GM18508 (cell line): ENCODE results near the gene EIF4G3.

Source experiments
- ATAC-seq: cut with Tn5 transposase; IDR thresholded peaks from one replicate; pipeline ENCODE4 v1.9.1; 2021; ENCODE audit warnings: moderate number of reproducible peaks; ENCODE audit not compliant: insufficient read depth, unreplicated experiment

Gene EIF4G3

GRCh38 chr1:20787840-20788795 is 388.6 kb downstream of the EIF4G3 start:
- no peak for ATAC-seq

GRCh38 chr1:20787029-20787839 is 389.5 kb downstream of the EIF4G3 start, which contains the start of gene HP1BP3:
Gene HP1BP3 (minus strand): TSS chr1:20787307. CDS start chr1:20780440, 6,867 bp downstream.
- ATAC-seq = peak; percentile 16

- ATAC-seq = peak; percentile 43
Measured at GRCh38 chr1:20786253-20787028, 390.3 kb downstream of the EIF4G3 start.

- no peak for ATAC-seq
Measured at GRCh38 chr1:20785907-20786252, 390.8 kb downstream of the EIF4G3 start.

GRCh38 chr1:20775700-20776099 is 401.0 kb downstream of the EIF4G3 start:
- no peak for ATAC-seq

GRCh38 chr1:20771780-20772179 is 404.9 kb downstream of the EIF4G3 start:
- no peak for ATAC-seq

GRCh38 chr1:20770314-20771087 is 406.2 kb downstream of the EIF4G3 start:
- no peak for ATAC-seq

- no peak for ATAC-seq
Measured at GRCh38 chr1:20767271-20767670, 409.4 kb downstream of the EIF4G3 start.

- no peak for ATAC-seq
Measured at GRCh38 chr1:20763417-20763816, 413.3 kb downstream of the EIF4G3 start.

GRCh38 chr1:20760322-20760721 is 416.4 kb downstream of the EIF4G3 start:
- no peak for ATAC-seq
